HG02642 (cell line): Measurements from ENCODE around the gene NOXO1.
A peak's percentile ranks its signal among the peaks of the same experiment; 100 is the strongest.

ENCODE experiments used
- ATAC-seq: cut with Tn5 transposase; IDR thresholded peaks from one replicate; pipeline ENCODE4 v1.9.1; 2021; ENCODE audit warnings: mild to moderate bottlenecking; ENCODE audit not compliant: unreplicated experiment, poor library complexity

NOXO1 gene

DNA sequence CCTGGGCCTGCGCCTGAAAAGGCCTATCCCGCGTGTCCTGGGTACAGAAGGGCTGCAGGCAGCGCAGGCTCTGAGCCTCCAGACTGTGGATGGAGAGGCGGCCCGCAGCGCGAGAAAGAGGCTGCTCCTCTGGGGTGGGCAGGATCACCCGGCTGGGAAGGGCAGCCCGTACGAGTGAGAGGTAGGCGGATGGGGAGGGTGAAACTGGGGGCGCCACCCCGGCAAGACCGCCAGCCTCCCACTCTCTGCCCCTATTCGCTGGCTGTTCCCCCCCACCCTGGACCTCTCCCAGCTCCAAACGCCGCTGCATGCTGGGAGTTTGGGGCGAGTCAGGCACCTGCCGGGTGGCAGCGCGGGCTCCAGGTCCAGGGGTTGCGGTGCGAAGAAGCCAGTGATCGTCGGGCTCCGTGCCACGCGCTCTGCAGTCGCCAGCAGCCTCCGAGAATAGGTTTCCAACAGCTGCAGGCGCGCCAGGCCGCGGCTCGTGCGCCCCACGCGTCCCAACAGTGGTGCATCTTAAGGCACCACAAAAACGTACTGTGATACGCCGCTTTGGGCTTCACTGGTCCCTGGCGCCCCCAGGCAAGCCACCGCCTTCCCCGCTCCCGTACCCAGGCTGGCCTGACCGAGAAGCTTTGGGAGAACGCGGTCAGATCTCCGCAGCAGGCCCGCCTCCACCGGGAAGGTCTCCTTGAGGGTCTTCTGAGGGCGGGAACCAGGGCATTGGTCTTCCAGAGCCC, 1.1 kb downstream of the NOXO1 start:
- ATAC-seq: no peak

- ATAC-seq: no peak
Measured at GRCh38 chr16:1979271-1980029, 1.8 kb downstream of the NOXO1 start.

- ATAC-seq: no peak
Measured at GRCh38 chr16:1978476-1979120, 2.7 kb downstream of the NOXO1 start.

- ATAC-seq: no peak
Measured at GRCh38 chr16:1977875-1978268, 3.4 kb downstream of the NOXO1 start.

GRCh38 chr16:1976951-1977874, 4.1 kb downstream of the NOXO1 start:
- ATAC-seq: no peak

DNA sequence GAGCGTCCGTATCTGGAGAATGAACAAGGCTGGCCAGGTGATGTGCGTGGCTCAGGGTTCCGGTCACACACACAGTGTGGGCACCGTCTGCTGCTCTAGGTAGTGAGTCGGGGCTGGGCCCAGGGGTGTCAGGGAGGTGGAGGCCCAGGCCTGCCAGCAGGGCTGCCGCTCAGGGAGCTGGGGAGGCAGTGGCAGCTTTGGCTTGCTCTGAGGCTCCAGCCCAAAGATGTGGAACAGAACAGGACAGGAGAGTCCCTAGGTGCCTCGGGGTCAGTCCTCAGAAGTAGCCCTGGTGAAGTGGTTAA, 5.1 kb downstream of the NOXO1 start:
- no peak for ATAC-seq

- no peak for ATAC-seq
Measured at GRCh38 chr16:1975432-1976215, 5.6 kb downstream of the NOXO1 start.

- no peak for ATAC-seq
Measured at GRCh38 chr16:1974157-1975070, 6.9 kb downstream of the NOXO1 start.

DNA sequence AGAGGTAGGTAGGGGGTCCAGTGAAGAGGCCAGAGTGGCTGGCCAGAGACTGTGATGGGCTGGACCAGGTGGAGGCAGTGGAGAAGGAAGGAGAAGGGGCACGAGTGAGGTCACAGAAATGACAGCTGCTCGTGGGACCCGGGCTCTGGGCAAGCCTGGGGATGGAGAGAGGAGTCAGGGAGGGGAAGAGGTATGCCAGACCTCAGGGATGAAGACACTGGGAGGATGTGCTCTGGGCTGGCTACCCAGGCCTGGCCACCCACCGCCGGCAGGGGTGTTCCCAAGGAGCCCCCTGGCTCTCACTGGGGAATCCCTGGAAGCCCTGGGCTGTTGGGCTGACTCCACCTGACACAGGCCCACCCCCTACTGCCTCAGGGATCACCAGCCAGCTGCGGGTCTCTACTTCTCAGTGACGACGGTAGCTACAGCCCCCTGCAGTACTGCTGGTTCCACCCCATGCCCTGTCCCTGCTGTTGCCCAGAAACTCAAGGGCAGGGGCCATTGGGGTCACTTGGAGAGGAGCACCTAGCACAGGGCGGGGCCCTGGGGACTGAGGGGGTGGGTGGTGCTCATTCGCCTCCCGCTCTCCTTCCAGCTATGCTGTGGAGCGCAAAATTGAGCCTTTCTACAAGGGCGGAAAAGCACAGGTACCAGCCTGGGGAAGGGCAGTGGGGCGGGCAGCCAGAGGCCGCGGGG, 7.7 kb downstream of the NOXO1 start:
- no peak for ATAC-seq

- peak; percentile 1 for ATAC-seq
Measured at GRCh38 chr16:1972490-1972877, 8.8 kb downstream of the NOXO1 start.

DNA sequence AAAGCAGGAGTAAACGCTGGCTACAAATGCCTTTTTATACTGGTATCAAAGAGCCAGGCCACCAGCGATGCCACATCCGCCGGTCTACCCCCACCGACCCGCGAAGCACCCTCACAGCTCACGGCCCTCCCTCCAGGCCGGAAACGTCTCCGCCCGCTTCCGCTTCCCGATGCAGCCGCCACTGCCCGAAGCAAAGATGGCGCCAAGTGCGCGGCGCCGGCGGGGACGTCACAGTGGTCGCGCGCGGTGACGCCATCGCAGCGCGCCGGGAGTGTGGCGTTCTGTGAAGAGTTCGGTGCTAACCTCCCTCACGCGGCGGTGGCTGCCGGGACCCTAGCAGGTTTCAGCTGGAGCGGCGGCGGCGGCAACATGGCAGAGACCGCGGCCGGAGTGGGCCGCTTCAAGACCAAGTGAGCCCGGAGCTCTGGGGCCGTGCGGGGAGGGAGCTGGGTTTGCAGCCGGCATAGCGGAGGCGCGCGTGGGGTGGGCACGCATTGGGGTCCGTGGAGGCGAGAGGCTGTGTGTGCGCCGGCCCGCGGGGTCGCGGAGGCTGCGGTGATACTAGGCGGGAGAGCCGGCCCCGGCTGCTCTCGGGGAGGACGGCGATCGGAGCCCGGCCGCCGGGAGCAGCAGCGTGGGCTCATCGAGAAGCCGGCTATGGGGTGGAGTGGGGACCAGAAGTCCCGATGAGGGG, 9.3 kb downstream of the NOXO1 start, which contains the start of gene TBL3:
TSS of gene TBL3 (plus strand) at position 258 of the 694 bp plus-strand sequence. CDS start at position 370, 112 bp downstream.
- peak; percentile 69 for ATAC-seq

DNA sequence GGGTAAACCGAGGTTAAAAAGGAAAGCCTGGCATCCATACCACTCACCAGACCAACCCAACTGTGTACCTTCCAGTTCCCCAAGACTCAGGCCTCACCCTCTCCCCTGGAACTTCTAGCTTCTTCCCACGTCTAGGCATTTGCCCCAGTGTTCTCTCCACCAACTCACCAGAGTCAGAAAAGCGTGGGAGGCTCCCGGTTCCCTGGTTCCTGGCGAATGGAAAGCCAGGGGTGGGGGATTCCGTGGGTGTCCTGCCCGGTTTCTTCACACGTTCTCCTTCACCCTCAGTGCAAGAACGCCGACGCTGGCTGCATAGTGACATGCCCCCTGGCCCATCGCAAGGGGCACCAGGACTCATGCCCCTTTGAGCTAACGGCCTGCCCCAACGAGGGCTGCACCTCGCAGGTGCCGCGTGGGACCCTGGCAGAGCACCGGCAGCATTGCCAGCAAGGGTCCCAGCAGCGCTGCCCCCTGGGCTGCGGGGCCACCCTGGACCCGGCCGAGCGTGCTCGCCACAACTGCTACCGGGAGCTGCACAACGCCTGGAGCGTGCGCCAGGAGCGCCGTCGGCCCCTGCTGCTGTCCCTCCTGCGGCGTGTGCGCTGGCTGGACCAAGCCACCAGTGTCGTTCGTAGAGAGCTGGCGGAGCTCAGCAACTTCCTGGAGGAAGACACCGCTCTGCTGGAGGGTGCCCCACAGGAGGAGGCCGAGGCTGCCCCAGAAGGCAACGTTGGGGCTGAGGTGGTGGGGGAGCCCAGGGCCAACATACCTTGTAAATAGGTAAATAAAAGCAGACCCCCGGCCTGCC, 12.9 kb downstream of the NOXO1 start:
- ATAC-seq: no peak

DNA sequence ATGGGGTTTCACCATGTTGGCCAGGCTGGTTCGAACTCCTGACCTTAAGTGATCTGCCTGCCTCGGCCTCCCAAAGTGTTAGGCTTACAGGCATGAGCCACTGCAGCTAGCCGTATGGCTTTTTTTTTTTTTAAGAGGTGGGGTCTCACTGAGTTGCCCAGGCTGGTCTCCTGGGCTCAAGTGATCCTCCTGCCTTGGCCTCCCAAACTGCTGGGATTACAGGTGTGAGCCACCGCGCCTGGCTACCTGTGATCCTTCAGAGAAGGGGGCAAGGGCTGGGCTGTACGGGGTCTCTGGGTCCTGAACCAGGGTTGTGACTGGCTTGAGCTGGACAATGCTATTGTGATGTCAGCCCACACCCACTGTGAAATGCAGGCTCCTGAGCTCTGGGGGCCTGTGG, 14.8 kb downstream of the NOXO1 start, which contains the start of gene RNF151:
TSS of gene RNF151 (plus strand) at position 397 of the 400 bp plus-strand sequence. CDS start 26 bp downstream, outside the sequence.
- ATAC-seq: no peak

DNA sequence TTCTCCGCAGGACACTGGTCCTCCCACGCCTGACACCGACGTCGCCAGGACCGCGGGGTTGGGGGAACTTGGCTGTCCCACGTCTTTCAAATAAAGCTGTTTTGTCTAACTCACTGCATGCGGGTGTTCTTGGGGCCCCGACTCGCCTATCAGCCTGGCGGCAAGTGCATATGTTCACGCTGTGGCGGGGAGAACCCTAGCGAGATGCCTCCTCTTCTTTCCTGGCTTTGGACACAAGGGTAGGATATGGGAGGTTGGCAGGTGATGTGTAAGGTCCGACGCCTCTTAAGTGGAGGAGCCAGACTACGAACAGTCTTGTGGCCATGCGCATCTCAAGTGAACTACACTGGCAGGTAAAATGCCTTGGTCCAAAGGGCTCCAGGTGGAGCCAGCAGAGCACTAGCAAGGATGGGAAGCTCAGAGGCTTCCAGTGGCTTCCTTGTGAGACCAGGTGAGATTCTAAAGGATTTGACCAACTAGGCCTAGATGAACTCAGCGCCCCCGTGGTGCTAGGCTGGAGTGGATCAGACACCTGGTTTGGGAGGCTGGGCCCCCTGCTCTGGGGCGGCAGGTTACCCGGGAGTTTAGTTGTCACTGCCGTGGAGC, 15.8 kb downstream of the NOXO1 start:
- no peak for ATAC-seq

- peak; percentile 85 for ATAC-seq
Measured at GRCh38 chr16:1964506-1965395, 16.5 kb downstream of the NOXO1 start, which contains the start of gene RPS2. Gene RPS2 (minus strand): TSS chr16:1964826. CDS start chr16:1964625, 201 bp downstream.
